ENCODE data around the gene TUBA4A.

DNA sequence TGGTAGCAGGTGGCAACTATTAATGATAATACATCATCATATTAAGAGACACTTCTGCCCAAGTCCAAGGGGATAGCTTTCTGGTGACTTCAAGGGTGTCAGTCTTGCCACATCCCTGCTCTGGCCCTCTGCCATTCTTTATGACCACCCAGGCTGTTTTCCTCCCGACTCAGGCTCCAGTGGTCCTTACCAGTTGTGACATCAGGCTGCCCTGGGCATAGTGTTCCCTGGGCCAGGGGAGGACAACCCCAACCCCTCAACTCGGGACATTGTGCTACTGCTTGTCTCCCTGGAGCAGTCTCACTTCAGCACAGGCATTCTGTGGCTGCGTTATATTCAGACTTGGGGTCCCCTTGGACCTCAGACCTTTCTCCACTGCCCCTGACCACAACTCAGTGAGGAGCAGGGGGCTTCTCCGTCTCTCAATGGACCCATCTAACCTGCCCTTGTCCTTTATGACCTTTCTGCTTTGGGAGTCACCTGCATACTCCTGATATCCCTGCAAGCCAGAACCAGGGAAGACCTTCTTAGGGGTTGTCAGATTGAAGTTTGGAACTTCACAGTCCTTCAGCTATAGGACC lies 38.3 kb upstream of the TUBA4A start:
- TF ChIP-seq PRDM10 (tag by site-specific recombination; IDR thresholded peaks at IDR 0.05) (no peak), ZNF112 (tag by site-specific recombination; IDR thresholded peaks at IDR 0.05) (no peak)
- TF ChIP-seq, protein P1, sequence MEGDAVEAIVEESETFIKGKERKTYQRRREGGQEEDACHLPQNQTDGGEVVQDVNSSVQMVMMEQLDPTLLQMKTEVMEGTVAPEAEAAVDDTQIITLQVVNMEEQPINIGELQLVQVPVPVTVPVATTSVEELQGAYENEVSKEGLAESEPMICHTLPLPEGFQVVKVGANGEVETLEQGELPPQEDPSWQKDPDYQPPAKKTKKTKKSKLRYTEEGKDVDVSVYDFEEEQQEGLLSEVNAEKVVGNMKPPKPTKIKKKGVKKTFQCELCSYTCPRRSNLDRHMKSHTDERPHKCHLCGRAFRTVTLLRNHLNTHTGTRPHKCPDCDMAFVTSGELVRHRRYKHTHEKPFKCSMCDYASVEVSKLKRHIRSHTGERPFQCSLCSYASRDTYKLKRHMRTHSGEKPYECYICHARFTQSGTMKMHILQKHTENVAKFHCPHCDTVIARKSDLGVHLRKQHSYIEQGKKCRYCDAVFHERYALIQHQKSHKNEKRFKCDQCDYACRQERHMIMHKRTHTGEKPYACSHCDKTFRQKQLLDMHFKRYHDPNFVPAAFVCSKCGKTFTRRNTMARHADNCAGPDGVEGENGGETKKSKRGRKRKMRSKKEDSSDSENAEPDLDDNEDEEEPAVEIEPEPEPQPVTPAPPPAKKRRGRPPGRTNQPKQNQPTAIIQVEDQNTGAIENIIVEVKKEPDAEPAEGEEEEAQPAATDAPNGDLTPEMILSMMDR (tag by site-specific recombination; IDR thresholded peaks at IDR 0.05): no peak
